ENCODE data around the gene ASB10.

ASB10 gene

GRCh38 chr7:151125846-151126481 is 61.1 kb downstream of the ASB10 start:
- DNase-seq (ENCODE audit: low read depth in 1 of 2, low spot score in 1 of 2), result no peak

All from stimulated activated CD4-positive, alpha-beta T cell treated with anti-CD3 and anti-CD28 coated beads, Interleukin-15, amount 100 ng/mL, for 1 hour (primary cell).